Transverse colon (tissue), 4 donors: Measurements from ENCODE around the gene ZDHHC22. TPM values are rescaled to one million over a fixed set of nuclear protein-coding genes. Genes with fewer than 3 reads are reported as not detected.

ENCODE experiments used
- DNase-seq: peaks from one replicate; pipeline ENCODE4 v3.0.0-alpha.2; 2019
- H3K27ac ChIP-seq, 4 donors: fragments of 200-600 bp; sonication (generic); 2 replicates each; pipeline ENCODE4 v1.5.1; 2016 to 2018; ENCODE audit warnings: inconsistent platforms in 4 of 4
- H3K27me3 ChIP-seq: fragments of 200-600 bp; sonication (generic); 2 replicates; pipeline ENCODE4 v1.5.1; 2017; ENCODE audit warnings: inconsistent platforms
- H3K36me3 ChIP-seq, 4 donors: fragments of 200-600 bp; sonication (generic); 2 replicates each; pipeline ENCODE4 v1.5.1; 2017 to 2019; ENCODE audit warnings: inconsistent platforms in 4 of 4
- H3K4me1 ChIP-seq, 4 donors: fragments of 200-600 bp; sonication (generic); 2 replicates each; pipeline ENCODE4 v1.5.1; 2017 to 2020; ENCODE audit warnings: inconsistent platforms in 4 of 4
- H3K4me3 ChIP-seq, 4 donors: fragments of 200-600 bp; sonication (generic); 1 replicate in 1 of 4; 2 replicates in 3 of 4; pipeline versions ENCODE4 v1.5.1 to v1.6.1; 2017 to 2019; ENCODE audit warnings: inconsistent platforms in 4 of 4
- H3K9me3 ChIP-seq, 2 donors: fragments of 200-600 bp; sonication (generic); 2 replicates each; pipeline ENCODE4 v1.5.1; 2017 to 2019; ENCODE audit warnings: inconsistent platforms in 2 of 2
- EP300 ChIP-seq: sonication (generic); formaldehyde crosslinking; IDR thresholded peaks from one replicate; pipeline ENCODE4 v1.6.1; 2017; ENCODE audit warnings: antibody characterized with exemption, low read depth
- POLR2A ChIP-seq: fragments of 450-650 bp; IDR thresholded peaks from one replicate; pipeline ENCODE4 v1.6.1; 2016; ENCODE audit warnings: antibody characterized with exemption, mild to moderate bottlenecking, moderate library complexity
- POLR2AphosphoS5 ChIP-seq, 3 donors: sonication (generic); formaldehyde crosslinking; IDR thresholded peaks; one replicate each; pipeline ENCODE4 v1.6.1; 2016; ENCODE audit warnings: antibody characterized with exemption in 3 of 3
- whole genome bisulfite sequencing, 2 donors: methylation state at CpG; one replicate each; pipeline ENCODE4 v1.1.5; 2018; ENCODE audit warnings: low coverage in 1 of 2; 5-methylcytosine and 5-hydroxymethylcytosine counted together
- in situ Hi-C, 4 donors: fragments of 200-750 bp; cut with MboI; loops; one replicate each; pipeline versions ENCODE4 v1.15.0 to v1.15.1; 2017; ENCODE audit warnings: low sequenced_read_pairs in 3 of 4, low pct_ligation_motif_present in 1 of 4, low pct_unique_long_range_greater_than_20kb in 1 of 4
- intact Hi-C: fragments of 100-400 bp; cut with DNase I; formaldehyde crosslinking; loops from one replicate; pipeline ENCODE4 v1.15.1; 2023; ENCODE audit warnings: low total_unique reads
- total RNA-seq, 4 donors: library from RNA; depleted of rRNA; stranded (reverse); fragments of >200 nt; gene quantifications; one replicate each; pipeline ENCODE4 v1.1.0, GENCODE V29; 2016
- TF ChIP-seq, protein P1 (sequence below), 5 experiments: fragments of 200-600 bp in 3 of 5; fragments of 450-650 bp in 2 of 5; sonication (generic) in 3 of 5; IDR thresholded peaks; 1 replicate in 2 of 5; 2 replicates in 3 of 5; pipeline ENCODE4 v1.5.1; 2016 to 2017; ENCODE audit warnings: antibody characterized with exemption in 5 of 5, inconsistent platforms in 3 of 5, mild to moderate bottlenecking in 2 of 5, moderate library complexity in 1 of 5

Gene ZDHHC22, protein sequence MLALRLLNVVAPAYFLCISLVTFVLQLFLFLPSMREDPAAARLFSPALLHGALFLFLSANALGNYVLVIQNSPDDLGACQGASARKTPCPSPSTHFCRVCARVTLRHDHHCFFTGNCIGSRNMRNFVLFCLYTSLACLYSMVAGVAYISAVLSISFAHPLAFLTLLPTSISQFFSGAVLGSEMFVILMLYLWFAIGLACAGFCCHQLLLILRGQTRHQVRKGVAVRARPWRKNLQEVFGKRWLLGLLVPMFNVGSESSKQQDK
- under 1 TPM in 1 of 4 donors, not detected in 3; 0.14 TPM for total RNA-seq

DNA sequence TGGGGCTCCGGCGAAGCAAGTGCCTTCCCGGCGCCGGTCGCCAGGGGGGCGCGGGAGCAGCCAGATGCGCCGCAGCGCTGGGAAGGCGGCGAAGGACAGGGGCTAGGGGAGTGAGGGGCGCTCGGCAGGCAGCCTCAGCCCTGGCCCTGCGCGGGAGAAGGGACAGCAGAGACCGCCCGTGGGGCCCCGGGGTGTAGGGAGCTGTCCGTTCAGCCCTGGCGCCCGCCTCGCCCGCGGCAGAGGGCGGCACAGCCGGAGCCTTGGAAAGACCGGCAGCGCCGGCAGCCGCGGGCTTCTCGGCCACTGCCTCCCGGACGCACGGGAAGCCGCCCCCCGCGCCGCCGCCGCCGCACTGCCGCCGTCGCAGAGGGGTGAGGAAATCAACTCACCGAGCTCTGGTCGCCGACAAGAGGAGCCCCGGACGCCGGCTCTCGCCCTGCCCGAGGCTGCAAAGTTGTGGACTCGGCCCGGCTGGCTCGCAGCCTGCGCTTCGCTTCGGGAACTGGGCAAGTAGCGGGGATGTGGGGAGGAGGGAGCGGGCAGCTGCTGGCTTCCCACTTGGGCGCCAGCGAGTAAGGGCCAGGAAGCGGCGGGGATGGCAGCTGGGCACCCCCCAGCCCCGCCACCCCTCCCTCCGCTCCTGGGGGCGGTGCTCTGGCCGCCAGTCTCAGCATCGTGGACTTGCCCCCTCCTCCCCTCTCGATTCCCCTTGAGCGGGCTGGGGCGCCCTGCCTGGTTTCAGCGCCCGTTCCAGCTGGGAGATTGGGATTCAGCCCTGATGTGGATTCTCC lies at the start of gene ZDHHC22:
ZDHHC22 (minus strand) TSS at position 578 of the 791 bp plus-strand sequence. CDS start 2,053 bp downstream, outside the sequence.
- Histone ChIP-seq H3K4me1 (peaks cover 0 to 26% (median 20%) of the 10 kb centered on the region in 4 donors), H3K9me3 (no peaks in the 10 kb centered on the region), H3K27me3 (peaks cover 100% of the 10 kb centered on the region), H3K36me3 (no peaks in the 10 kb centered on the region), H3K4me3 (peak within 1 kb of the TSS in 2 of 4 donors; percentile 22 to 40), H3K27ac (no peak within 1 kb of the TSS)
- intact Hi-C loops, result no loop called here
- DNase-seq, result no peak
- 0% methylated on average over 4 to 53 of the region's 77 CpGs for WGBS, 2 donors
- in situ Hi-C loops, result loop anchor here in 2 of 4 donors (10.0 to 25.0 kb wide), 2 partner anchors 171 to 173 kb away; partner anchors contain the start of genes GSTZ1 (in 1 of the 2) and POMT2 (in 1 of the 2)
- TF ChIP-seq, protein P1, sequence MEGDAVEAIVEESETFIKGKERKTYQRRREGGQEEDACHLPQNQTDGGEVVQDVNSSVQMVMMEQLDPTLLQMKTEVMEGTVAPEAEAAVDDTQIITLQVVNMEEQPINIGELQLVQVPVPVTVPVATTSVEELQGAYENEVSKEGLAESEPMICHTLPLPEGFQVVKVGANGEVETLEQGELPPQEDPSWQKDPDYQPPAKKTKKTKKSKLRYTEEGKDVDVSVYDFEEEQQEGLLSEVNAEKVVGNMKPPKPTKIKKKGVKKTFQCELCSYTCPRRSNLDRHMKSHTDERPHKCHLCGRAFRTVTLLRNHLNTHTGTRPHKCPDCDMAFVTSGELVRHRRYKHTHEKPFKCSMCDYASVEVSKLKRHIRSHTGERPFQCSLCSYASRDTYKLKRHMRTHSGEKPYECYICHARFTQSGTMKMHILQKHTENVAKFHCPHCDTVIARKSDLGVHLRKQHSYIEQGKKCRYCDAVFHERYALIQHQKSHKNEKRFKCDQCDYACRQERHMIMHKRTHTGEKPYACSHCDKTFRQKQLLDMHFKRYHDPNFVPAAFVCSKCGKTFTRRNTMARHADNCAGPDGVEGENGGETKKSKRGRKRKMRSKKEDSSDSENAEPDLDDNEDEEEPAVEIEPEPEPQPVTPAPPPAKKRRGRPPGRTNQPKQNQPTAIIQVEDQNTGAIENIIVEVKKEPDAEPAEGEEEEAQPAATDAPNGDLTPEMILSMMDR (IDR thresholded peaks at IDR 0.05), result peak in 4 of 5 experiments; percentile 6 to 35 (median 30)
- TF ChIP-seq EP300, result no peak

DNA sequence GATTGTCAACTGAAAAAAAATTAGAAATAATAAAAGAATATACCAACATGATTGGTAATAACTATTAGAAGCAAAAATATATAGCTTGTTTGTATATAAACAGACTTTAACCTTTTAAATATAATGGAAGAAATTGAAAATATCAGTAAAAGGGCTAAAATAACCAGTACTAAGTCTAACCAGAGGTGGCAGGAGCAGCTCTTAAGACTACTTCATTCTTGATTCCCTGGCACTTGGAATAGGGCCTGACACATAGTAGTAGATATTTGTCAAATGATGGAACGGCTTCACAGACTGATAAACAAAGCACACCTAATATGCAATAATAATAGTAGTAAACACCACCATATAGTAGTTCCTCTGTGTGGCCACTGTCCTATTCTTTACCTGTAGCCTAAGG lies 49.4 kb upstream of the ZDHHC22 start:
- Histone ChIP-seq H3K4me1 (peaks cover 0 to 4% (median 0%) of the 10 kb centered on the region in 4 donors), H3K9me3 (no peaks in the 10 kb centered on the region), H3K4me3 (no peak overlapping the region), H3K36me3 (no peaks in the 10 kb centered on the region), H3K27ac (no peak overlapping the region), H3K27me3 (no peaks in the 10 kb centered on the region)
- TF ChIP-seq POLR2A (no peak), EP300 (no peak), POLR2AphosphoS5 (IDR thresholded peaks at IDR 0.05) (no peak)
- TF ChIP-seq, protein P1 (IDR thresholded peaks at IDR 0.05), result no peak
- DNase-seq, result no peak
- intact Hi-C loops, result no loop called here
- in situ Hi-C loops, result no loop called here
- 85% methylated on average over 1 of the region's 1 CpG; no CpG with 5 or more reads in 1 of the 2 donors for WGBS, 2 donors

DNA sequence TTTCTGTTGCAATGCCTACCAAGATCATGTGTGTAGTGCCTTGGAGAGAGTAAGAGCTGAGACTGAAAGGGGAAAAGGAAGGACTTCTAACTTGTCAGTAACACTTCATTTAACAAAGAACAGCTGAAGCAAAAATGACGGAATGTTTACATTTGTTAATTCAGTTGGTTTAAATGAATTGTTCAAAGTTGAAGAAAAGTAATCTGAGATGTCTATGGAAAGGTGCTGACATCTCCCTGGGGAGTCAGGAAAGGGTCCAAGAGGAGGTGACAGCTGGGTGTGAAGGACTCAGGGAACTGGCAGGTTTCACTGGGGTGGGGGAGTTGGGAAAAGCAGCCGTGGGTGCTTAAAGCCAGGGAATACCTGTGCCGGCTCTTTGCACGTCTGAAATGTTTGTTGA lies 47.9 kb upstream of the ZDHHC22 start:
- 74 to 80% methylated on average over 1 to 4 of the region's 4 CpGs for WGBS, 2 donors
- intact Hi-C loops (no loop called here), in situ Hi-C loops (no loop called here)
- Histone ChIP-seq H3K9me3 (no peaks in the 10 kb centered on the region), H3K4me1 (peaks cover 0 to 19% (median 9%) of the 10 kb centered on the region in 4 donors), H3K4me3 (no peak overlapping the region), H3K27ac (no peak overlapping the region), H3K36me3 (no peaks in the 10 kb centered on the region), H3K27me3 (no peaks in the 10 kb centered on the region)
- no peak for TF ChIP-seq POLR2AphosphoS5 (IDR thresholded peaks at IDR 0.05)
- TF ChIP-seq, protein P1 (IDR thresholded peaks at IDR 0.05), result no peak
- no peak for TF ChIP-seq POLR2A
- DNase-seq, result no peak

DNA sequence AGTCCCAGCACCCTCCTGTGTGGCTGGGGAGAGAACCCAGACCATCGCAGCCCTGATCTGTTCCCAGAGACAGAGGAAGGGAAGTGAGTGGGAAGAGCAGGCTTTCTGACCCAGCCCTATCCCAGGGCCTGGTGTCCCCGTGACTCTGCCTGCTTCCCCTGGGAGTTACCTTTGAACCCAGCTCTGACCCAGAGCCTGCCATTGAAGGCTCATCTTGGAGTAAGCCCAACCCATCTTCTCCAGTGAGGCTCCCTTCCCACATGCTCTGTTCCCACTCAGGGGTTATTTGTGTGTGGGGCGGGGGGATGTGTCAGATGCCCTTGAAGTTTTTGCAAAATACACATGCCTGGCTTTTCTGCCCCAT lies 46.0 kb upstream of the ZDHHC22 start:
- peaks cover 11% of the 10 kb centered on the region for H3K27me3 ChIP-seq
- WGBS, 2 donors, result 67% methylated on average over 3 of the region's 3 CpGs; no CpG with 5 or more reads in 1 of the 2 donors
- no peak for DNase-seq
- no peak for TF ChIP-seq EP300
- TF ChIP-seq, protein P1 (IDR thresholded peaks at IDR 0.05), result no peak
- TF ChIP-seq POLR2AphosphoS5 (IDR thresholded peaks at IDR 0.05), result no peak
- TF ChIP-seq POLR2A, result no peak
- peaks cover 4 to 35% (median 19%) of the 10 kb centered on the region in 4 donors for H3K4me1 ChIP-seq
- in situ Hi-C loops, result no loop called here
- no peaks in the 10 kb centered on the region for H3K9me3 ChIP-seq
- no peak overlapping the region for H3K4me3 ChIP-seq
- H3K36me3 ChIP-seq, result no peaks in the 10 kb centered on the region
- intact Hi-C loops, result no loop called here
- peak overlapping the region in 1 of 4 donors; percentile 39 for H3K27ac ChIP-seq
